ENCODE data around the gene CEP78.
"Not testable (repeated sequence)": the region's sequence is repeated elsewhere in the genome, so short reads cannot be mapped to it uniquely, and the experiment has no call there.

CEP78 gene

DNA sequence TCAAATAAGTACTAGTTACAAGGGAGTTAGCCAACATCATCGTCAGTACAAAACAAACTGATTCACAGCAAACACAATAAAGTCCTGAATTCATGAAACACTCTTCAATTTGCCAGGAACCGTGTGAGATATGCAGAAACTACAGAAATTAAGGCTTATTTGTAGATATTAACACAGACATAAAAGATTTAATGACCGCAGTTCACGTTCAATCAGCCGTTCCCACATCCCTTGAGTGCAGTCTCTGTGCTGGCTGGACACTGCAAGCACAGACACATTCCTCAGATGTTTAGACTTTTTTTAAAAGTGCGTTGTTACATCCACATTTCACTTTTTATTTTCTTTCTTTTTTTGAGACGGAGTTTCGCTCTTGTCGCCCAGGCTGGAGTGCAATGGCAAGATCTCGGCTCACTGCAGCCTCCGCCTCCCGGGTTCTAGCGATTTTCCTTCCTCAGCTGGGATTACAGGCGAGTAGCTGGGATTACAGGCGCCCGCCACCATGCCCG lies 566 bp upstream of the CEP78 start:
- DNase-seq (ENCODE audit: low read depth, low spot score): no peak

GRCh38 chr9:78236551-78236910 lies 656 bp downstream of the CEP78 start:
- no peak for DNase-seq (ENCODE audit: low read depth, low spot score)

- no peak for DNase-seq (ENCODE audit: low read depth, low spot score)
Measured at GRCh38 chr9:78238046-78239038, 2.5 kb downstream of the CEP78 start.

DNA sequence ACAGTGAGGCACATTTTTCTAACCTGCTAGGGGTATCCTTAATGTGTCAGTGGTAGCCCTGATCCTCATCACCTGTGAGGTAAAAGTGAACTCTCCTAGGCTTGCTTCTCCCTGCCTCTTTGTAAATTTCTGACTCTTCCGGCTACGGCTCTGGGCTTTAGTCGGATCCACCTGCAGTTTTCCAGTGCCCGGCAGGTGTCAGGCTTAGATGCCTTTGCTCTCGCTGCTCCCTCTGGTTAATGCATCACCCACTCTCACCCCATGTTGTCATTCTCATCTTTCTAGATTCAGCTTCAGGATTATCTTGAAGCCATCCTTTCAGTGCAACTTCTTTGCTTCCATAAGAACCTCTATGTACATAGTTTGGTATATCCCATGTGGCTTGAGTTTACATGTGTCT lies 3.6 kb downstream of the CEP78 start:
- DNase-seq (ENCODE audit: low read depth, low spot score): no peak

GRCh38 chr9:78242041-78242440 lies 6.2 kb downstream of the CEP78 start:
- DNase-seq (ENCODE audit: low read depth, low spot score): no peak

DNA sequence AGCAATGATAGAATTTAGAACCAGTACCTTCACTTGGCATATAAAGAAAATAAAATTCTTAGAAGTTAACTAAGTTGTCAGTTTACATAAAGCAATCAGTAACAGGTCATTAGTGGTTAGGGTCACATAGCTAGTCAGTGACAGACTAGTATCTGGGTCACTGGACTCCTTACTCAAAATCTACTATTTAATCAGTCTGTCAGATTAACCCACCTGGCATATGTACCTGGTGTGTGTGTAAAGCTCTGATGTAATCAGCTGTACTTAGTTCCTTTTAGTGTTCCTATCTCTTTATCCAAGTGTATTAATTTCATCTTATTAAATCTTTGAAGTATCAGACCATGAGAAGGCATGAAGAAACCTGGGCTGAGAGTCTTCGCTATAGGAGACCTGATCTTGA lies 7.3 kb downstream of the CEP78 start:
- no peak for DNase-seq (ENCODE audit: low read depth, low spot score)

- no peak for DNase-seq (ENCODE audit: low read depth, low spot score)
Measured at GRCh38 chr9:78245401-78245800, 9.5 kb downstream of the CEP78 start.

DNA sequence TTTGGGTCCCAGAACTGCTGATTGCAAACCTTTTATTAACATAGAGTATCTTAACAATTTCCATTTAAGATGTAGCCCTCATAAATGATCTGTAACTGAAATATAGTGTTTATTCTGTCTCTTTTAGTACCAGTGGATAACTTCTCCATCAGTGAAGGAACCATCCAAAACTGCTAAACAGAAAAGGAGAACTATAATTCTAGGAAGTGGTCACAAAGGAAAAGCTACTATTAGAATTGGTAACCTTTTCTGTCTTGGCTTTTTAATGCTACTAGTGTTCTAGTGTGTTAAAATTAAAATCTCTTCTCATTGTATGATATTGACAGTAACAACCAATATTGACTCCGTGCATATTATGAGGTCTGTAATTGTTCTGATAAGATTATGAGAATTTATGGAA lies 12.8 kb downstream of the CEP78 start:
- DNase-seq (ENCODE audit: low read depth, low spot score): no peak

- DNase-seq (ENCODE audit: low read depth, low spot score): no peak
Measured at GRCh38 chr9:78249542-78249941, 13.7 kb downstream of the CEP78 start.

GRCh38 chr9:78252616-78253015 lies 16.7 kb downstream of the CEP78 start:
- DNase-seq (ENCODE audit: low read depth, low spot score): no peak

DNA sequence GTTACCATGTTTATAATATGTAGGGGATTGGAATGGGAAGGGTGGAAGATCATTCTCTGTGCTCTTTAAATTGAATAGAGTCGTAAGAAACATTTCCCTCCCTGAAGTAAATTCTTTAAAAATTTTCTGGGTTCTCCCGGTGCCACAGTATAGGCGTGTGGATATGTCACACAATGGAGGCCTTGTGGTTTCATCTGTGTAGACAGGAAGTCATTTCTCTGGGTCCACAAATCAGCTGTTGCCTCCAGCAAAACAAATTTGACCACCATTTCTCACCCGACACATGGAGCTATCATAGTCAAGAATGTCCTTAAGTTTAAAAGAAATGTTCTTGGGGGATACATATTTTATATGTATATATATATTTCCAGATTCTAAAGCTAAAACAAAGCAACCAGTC lies 17.4 kb downstream of the CEP78 start:
- no peak for DNase-seq (ENCODE audit: low read depth, low spot score)

- DNase-seq (ENCODE audit: low read depth, low spot score): no peak
Measured at GRCh38 chr9:78261403-78262001, 25.6 kb downstream of the CEP78 start.

DNA sequence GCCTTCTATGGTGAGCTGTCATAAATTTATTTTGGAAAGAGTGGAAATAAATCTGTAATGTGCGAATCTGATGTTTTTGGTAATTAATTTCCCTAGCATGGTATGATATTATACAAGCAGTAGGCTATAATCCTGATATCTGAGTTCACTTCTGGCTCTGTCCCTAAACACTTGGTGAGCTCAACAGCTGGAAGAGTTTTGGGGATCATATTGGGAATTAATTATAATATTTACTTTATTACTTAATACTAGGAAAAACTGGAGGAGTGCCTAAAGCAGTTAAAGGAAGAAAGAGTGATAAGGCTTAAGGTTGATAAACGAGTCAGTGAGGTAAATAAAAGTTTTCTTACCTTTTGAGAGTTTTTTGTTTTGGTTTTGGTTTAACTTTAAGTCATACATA lies 26.8 kb downstream of the CEP78 start:
- DNase-seq (ENCODE audit: low read depth, low spot score): no peak

DNA sequence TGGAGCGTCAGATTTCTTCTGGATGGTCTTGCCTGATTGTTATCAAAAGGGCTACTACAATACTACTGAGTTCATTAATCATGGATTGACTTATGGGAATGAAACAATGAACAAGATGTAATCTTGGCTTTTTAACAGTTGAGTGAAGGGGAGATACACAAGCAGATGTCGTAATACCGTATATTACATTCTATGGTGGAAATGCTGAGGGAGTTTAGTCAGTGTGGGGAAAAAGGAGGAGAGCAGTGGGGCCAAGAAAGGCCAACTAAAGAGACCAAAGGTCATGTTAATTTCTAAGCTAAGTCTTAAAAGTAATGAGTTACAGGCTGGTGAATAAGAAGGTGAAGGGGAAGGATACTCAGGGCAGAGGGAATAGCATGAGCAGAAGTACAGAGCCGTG lies 32.0 kb downstream of the CEP78 start:
- DNase-seq (ENCODE audit: low read depth, low spot score): no peak

GRCh38 chr9:78269784-78270183 lies 33.9 kb downstream of the CEP78 start:
- DNase-seq (ENCODE audit: low read depth, low spot score): no peak

DNA sequence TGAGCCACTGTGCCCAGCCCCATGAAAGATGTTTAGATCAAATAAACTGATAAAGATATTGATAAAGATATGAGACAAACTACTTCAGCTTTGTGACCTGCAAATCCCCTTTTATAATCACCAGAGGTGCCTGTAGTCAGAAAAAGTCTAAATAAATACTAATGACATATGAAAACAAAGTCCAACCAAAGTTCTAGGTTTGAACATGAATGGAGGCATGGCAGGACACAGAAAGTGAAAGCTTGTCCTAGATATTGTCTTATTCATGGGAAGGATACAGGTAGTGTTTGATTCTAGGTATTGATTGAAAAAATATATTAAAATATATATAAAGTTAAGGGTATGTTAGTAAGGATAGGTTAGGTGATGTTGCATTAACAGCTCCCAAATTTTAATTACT lies 36.4 kb downstream of the CEP78 start:
- no peak for DNase-seq (ENCODE audit: low read depth, low spot score)

- no peak for DNase-seq (ENCODE audit: low read depth, low spot score)
Measured at GRCh38 chr9:78273761-78274160, 37.9 kb downstream of the CEP78 start.

- DNase-seq (ENCODE audit: low read depth, low spot score): no peak
Measured at GRCh38 chr9:78278177-78278777, 42.4 kb downstream of the CEP78 start.

DNA sequence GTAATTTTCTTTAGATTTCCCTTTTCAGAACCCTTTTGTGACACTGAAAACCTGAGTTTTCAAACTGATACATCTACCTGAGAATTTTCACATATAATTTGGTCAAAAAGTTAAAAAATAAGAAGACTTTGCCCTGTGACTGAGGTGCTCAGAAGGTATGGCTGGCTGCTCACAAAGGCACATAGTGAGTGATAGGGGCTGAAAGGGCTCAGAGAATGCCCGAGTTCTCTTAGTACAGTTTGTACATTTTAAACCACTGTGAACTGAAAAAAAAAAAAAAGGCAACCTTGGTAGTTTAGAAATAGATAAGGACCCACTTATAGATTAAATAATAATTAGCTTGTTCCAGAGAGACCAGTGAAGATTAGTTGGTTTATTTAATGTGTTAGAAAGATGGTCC lies 42.9 kb downstream of the CEP78 start:
- no peak for DNase-seq (ENCODE audit: low read depth, low spot score)

DNA sequence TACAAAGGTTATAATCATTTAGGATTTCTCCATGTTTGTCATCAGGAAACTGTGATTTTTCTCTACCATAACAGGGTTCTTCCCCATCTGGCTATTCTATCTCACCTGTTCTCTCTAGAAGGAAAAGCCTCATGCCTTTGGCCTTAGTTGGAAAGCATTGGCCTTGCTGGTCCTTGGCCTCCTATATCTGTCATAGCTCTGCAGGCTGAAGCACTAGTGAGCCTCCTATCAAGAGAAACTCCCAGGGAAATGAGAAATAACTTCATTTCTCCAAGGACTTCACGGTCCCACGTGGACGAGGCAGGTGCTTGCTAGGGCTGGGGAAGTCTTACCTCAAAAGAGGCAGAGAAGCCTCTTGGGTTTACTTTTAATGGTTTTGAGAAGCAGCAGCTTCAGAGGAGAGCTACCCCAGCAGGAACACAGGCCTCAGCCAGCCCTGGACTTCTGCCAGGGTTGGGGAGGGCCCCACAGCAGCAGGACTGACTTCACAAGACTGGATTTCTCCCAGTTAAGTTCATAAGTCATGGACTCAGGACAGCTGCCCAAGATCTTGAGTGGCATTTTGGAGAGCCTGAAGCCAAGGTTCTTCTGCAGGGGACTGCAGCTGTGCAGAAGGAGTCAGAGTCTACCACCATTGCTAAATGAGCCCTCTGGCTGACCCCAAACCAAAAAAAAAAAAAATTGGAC lies 45.2 kb downstream of the CEP78 start:
- DNase-seq (ENCODE audit: low read depth, low spot score): peak; percentile 86

DNA sequence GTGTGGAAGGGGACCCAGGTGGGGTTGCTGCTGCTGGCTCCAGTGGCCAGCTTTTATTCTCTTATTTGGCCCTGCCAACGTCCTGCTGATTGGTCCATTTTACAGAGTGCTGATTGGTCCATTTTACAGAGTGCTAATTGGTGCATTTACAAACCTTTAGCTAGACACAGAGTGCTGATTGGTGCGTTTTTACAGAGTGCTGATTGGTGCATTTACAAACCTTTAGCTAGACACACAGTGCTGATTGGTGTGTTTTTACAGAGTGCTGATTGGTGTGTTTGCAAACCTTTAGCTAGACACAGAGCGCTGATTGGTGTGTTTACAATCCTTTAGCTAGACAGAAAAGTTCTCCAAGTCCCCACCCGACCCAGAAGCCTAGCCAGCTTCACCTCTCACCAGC lies 48.3 kb downstream of the CEP78 start:
- DNase-seq (ENCODE audit: low read depth, low spot score): not testable (repeated sequence)

DNA sequence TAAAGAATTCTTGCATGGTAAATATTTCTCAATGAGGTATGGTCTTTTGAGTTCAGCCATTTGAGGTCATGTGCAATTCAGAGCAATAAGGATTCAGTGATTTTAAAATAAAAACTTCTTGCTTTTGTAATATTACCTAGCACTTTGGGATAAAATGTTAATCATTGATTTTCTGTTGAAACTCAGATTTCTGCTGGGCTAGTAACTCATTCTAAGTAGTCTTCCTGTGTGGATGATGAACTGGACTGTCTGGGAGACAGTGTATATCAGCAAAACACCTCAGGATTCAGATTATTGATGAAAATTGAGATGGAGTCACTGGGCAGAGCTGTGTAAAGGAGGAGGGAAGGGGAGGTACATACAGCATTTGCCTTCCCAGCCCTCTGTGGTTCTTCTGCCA lies 50.2 kb downstream of the CEP78 start:
- DNase-seq (ENCODE audit: low read depth, low spot score): no peak

Data from smooth muscle cell of the brain vasculature (primary cell).